ENCODE results near the gene MEGF8.
A peak's percentile ranks its signal among the peaks of the same experiment; 100 is the strongest.

The MEGF8 gene

DNA sequence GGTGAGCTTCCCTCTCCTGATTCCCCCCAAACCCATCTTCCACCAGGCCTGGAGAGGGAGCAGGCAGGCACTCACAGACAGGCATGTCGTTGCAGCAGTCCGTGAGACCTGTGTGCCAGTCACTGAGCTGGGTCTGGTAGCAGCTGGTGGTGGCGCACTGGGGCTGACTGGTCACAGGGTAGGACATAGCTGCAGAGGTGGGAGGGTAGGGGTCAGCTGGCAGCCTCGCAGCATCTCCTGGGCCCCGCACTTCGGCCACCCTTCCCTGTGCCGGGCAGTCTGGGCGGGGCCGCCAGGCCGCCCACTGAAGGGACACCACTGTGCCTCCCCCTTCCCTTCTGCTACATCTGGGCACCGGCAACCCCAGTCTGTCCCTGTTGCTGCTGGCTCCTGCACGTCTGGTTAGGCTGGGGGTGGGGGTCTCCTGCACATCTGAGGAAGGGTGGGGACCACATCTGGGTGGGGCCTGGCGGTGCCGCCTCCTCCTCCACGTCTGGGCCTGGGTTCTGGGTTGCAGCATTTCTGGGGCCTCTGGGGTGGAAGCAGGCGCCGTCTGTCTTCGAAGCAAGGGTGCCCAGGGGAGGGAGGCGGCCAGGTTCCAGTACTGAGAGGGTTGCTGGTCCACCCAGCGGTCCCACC, 63.5 kb downstream of the MEGF8 start:
- ATAC-seq (no peak), DNase-seq (no peak)

- ATAC-seq (no peak), DNase-seq (no peak)
These were observed 64.5 kb downstream of the MEGF8 start, which contains the start of gene CNFN for GRCh38 chr19:42389899-42390298. Gene CNFN, minus strand, starts transcription at chr19:42390297. Its CDS starts 1,260 bp downstream, at chr19:42389037.

DNA sequence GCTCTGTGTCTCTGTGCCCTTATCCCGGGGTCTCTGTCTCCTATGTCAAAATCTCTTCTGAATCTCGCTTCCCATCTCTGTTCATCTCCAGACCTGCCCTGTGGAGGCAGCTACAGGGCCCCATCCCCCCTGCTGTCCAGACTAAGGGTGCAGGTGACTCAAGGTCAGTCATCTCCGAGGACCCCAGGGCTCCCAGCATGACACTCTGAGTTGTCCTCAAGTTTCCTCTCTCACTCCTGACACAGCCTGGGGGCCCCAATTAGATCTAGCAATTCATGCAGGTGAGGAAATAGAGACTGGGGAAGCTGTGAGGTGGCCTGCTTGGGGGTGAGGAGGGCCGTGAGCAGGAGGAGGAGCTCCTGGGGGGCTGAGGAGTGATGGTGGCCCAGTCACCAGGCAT, 66.7 kb downstream of the MEGF8 start:
- ATAC-seq (no peak), DNase-seq (no peak)

- ATAC-seq (no peak), DNase-seq (no peak)
These were observed 69.3 kb downstream of the MEGF8 start for GRCh38 chr19:42394751-42395150.

DNA sequence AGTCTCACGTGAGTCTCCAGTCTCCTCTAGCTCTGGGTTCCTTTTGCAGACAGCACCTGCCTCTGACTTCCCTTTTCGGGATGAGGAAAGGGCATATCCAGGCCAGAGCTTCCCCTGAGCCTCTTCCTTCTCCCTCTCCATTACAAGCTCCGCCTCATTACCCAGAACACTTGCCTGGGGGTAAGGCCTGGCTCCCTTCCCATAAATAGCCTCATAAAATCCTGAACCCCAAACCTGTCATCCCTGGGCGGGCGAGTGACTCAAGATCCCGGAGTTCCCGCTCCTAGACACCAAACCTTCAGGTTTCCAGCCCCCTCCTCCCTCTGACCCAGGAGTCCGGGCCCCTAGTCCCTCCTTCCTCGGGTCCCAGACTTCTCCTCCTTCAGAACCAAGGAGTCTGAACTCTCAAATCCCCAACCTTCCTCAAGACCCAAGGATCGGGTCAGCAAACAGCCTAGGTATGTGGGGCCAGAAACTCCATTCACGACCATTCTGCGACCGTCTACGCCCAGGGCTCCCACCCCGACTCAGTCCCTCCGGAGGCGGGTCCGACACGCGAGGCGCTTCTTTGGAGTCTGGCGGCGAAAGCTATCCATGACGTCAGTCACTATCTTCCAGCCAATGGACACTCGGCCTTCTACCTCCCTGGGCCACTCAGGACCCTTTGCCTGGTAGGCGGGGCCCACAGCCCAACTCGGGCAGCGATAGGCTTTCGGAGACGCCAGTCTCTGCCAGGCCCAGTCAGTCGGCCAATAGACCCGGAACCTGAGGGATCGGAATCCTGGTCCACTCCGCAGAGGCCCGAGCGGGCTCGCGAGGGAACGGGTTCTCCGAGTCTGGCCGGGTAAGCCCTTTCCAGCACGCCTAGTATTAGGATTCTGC, 71.2 kb downstream of the MEGF8 start:
- peak; percentile 98 for DNase-seq
- ATAC-seq: peak; percentile 99

GRCh38 chr19:42397263-42398166, 72.1 kb downstream of the MEGF8 start:
- DNase-seq: peak; percentile 26
- ATAC-seq: no peak

DNA sequence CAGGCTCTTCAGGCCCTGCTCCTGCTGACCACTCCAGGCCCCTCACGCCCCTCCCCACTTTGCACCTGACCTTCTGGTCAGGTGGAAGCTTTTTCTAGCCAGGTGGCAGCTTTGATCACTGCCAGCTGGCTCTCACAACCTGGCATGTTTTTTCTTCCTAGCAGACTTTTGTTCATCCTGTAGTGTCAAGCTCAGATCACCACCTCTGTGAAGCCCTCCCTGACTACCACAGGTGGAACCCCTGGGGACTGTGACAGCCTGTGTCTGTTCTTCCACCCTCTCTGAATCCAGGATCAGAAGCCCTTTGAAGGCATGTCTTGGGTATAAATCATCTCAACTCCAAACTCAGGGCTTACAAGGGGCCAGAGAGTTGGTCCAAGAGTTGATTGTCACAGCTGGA, 75.0 kb downstream of the MEGF8 start:
- ATAC-seq: no peak
- DNase-seq: no peak

- DNase-seq (peak; percentile 87), ATAC-seq (peak; percentile 39)
These were observed 76.2 kb downstream of the MEGF8 start for GRCh38 chr19:42401365-42402303.

DNA sequence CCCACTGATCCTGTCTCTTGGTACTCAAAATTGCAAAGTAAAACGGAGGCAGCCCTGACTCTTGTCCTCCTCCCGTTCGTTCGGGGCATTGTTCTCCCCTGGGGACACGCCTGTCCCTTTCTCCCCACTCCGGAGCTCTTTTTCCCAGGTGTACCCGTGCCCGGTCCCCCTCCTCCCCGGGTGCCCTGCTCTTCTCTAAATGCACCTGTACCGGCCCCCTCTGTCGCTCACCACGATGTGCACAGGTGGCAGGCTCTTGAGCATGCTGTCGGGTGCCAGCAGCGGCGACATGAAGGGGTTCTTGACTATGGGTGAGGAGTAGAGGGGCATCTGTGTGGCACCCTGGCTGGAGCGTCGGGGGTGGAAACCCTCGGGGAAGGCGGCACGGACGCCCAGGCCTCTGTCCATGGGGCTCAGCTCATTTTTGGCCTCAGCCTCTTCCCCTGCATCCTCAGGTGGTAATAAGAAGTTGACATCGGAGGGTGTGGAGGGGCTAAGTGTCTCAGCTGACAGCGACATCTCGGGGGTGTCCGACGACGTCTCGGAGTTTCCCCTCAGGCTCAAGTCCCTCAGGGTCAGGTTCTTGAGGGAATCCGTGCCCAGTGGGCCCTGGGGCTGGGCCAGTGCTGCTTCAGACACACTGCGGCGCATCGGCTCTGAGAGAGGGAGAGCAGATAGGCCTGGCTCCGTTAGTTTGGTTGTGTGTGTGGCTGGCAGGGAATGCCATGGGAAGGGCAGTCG, 77.1 kb downstream of the MEGF8 start:
- no peak for ATAC-seq

GRCh38 chr19:42403586-42403985, 78.2 kb downstream of the MEGF8 start:
- DNase-seq (no peak), ATAC-seq (no peak)

More for the DNA sequence above, 77.1 kb downstream of the MEGF8 start:
- no peak for DNase-seq

DNA sequence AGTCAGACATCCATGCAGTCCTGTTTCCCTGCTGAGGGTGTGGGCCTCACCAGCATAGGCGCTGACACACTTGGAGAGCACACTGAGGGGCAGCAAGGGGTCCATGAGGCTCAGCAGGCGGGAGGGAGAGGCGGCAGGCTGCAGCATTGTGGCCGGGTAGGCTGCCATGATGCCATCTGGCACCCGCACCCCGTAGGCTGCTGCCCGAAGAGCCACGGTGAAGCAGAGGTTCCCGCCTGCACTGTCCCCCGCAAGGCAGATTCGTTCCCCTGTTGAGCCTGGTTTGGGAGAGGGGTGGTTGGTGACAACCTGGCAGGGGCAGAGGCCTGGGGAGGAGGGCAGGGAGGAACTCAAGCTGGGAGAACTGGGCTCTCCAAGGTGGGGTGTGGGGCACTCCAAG, 80.7 kb downstream of the MEGF8 start:
- no peak for DNase-seq
- ATAC-seq: no peak

DNA sequence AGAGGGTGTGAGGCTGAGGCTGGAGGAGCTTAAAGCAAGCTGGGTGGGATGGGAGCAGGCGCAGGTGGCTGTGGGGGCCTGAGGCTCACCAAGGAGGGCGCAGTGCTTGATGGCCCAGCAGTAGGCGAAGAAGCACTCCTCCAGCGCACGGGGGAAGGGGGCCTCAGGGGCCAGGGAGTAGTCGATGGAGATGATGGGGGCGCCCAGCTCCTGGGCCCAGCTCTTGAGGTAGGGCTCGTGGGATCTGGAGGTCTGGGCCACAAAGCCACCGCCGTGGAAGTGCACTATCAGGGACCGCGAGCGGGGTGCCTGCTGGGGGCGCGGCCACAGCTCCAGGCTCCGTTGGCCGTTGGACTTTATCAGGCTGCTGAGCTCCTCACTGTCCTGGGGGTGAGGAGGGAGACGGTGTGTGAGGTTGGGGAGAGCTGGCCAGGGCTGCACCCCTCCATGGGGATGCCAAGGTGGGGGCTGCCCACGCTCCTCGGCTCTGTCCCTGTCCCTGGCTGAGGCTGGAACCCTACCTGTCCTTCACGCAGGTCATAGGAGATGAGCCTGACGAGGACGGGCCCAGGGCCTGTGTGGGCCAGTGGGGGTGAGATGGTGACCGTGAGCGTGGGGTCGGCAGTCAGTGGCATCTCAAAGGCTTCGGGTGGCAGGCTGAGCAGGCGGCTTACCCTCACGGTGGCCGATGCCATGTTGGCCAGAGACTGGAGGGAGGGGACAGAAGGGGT, 81.8 kb downstream of the MEGF8 start:
- no peak for ATAC-seq
- no peak for DNase-seq

DNA sequence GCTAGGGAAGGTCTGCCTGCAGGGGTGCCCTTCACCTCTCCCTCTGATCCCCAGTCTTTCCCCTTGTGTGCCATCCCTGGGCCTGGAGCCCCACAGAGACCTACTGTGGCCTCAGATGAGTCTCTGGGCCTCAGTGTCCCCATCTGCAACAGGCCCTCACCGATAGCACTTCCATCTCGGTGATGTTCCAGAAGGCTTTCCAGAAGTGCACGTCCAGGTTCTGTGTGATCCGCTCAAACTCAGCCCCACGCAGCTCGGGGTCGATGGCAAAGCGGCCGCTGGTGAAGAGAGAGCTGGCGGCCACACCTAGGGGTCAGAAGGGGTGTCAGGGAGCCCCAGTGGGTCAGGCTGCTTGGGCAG, 82.4 kb downstream of the MEGF8 start:
- ATAC-seq (no peak), DNase-seq (no peak)

GRCh38 chr19:42409477-42409876, 84.0 kb downstream of the MEGF8 start:
- ATAC-seq (no peak), DNase-seq (no peak)

DNA sequence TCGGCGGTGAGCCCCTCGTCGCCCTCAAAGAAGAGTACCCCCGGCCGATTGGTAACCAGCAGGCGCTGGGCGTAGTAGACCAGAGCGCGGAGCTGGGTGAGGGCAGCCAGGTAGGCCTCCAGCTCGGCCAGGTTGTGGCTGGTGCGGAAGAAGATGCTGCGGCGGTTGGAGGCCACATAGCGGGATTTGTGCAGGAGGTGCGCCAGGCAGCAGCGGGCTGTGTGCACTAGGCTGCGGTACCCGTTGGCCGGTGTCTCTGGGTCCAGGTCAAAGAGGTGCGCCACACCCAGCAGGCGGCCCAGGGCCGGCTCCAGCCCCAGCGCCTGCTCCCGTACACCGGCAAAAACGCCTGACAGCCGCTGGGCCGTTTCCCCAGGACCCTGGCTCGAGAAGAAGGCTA, 84.9 kb downstream of the MEGF8 start:
- no peak for ATAC-seq

DNA sequence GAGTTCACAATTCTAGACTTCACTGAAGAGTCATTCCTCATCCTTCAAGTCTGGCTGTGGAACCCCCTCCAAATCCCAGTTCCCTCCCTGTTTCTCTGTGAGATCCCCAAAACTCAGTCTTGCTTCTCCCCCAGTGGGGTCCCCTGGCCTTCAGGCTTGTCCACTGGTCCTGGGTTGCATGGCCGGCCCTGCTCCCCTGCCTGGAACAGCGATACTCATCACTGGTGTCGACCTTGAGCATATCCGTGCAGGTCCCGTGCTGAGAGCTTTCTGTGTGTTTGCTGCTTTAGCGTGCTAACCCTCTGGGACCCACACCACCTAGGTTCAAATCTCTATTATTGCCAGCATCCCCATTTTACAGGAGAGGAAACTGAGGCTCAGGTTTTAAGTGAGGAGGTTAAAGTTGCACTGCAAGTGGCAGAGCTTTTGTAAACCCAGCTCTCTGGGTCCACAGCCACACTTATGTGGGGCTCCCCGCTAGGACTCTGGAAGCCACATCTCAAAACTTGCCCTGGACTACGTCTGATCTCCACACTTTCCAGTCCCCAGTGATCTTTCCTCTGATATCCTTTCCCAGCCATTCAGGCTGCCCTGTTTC, 86.2 kb downstream of the MEGF8 start:
- DNase-seq (no peak), ATAC-seq (no peak)

More for the DNA sequence above, 84.9 kb downstream of the MEGF8 start:
- no peak for DNase-seq

- DNase-seq (no peak), ATAC-seq (no peak)
These were observed 86.8 kb downstream of the MEGF8 start for GRCh38 chr19:42412227-42412626.

DNA sequence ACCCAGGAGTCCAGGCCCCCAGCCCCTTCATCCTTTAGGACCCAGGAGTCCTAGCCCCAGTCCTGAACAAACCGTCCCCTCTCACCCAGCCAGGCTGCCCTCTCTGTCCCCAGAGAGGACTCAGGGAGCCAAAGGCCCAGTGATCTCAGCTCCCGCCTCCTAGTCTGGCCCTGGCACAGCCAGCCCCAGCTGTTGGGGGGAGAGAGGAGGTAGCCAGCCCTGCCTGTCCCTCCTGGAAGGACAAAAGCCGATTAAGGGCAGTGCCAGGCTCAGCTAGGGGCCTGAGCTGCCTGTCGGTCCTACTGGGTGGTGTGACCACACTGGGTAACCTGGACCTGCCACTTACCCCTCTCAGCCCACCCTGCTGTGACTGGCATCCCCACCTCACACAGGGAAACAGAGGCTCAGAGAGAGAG, 87.2 kb downstream of the MEGF8 start:
- no peak for ATAC-seq
- DNase-seq: no peak

- DNase-seq: no peak
- ATAC-seq: no peak
These were observed 93.9 kb downstream of the MEGF8 start for GRCh38 chr19:42419309-42419708.
